ENCODE results near the gene CFAP77. TPM values are rescaled to one million over a fixed set of nuclear protein-coding genes. Genes with fewer than 3 reads are reported as not detected.

Gene CFAP77
- total RNA-seq, 1 donor from 2014 or later: not detected

DNA sequence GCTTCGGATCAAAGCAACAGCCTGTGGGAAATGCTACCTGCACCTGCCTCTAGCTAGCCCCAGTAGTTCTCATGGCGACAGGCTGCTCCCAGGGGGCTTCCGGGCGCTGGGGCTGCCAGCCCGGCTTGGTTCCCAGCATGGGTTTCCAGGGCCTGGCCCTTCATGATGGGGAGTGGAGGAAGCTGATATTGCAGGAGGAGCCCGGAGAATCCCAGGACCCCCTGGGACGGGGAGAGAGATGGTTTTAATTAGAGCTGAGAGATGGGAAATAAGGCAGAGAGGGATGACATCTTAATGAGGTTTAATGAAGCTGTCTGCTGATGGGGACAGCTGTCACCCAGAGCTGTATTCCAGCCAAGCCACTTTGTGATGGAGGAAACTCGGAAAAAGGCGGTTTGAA is 78.6 kb downstream of the CFAP77 start:
- no peak for DNase-seq (ENCODE audit: low spot score)

GRCh38 chr9:132489536-132489935 is 79.5 kb downstream of the CFAP77 start:
- DNase-seq (ENCODE audit: low spot score): no peak

DNA sequence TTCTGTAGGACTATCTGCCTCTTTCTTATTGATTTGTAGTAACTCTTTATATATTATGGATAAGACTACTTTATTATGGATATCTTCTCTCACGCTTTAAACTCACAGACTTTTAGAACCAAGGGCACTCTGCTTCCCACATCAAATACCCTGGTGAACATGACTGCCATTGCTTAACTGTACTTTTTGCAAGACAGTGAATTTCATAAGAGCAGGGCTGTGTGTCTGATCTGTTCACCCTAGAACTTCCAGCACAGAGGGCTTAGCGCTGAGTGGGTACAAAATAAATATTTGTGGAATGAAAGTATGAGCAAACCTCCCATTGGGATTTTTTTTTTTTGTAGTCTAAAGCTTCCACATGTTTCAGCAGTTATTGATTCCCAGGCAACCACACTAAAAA is 84.8 kb downstream of the CFAP77 start:
- no peak for DNase-seq (ENCODE audit: low spot score)

DNA sequence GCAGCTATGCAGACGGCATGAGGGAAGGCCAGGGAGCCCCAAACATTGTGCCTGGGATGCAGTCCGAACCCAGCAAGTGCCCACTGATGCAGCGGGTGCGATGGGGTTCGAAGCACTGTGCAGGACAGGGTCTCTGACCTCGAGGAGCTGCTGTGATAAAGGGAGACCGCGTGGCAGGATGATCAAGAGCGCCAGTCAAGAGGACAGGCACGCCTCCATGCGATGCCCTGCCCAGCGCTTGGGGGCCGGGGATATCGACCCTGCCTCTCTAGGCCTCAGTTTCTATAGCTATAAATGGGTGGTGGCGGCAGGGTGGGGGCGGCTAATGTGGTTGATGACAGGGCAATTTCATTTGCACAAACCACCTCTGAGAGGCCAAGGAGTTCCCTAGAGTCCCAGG is 87.7 kb downstream of the CFAP77 start:
- DNase-seq (ENCODE audit: low spot score): no peak

- peak; percentile 22 for DNase-seq (ENCODE audit: low spot score)
Observed at GRCh38 chr9:132498531-132499210, 88.7 kb downstream of the CFAP77 start.

DNA sequence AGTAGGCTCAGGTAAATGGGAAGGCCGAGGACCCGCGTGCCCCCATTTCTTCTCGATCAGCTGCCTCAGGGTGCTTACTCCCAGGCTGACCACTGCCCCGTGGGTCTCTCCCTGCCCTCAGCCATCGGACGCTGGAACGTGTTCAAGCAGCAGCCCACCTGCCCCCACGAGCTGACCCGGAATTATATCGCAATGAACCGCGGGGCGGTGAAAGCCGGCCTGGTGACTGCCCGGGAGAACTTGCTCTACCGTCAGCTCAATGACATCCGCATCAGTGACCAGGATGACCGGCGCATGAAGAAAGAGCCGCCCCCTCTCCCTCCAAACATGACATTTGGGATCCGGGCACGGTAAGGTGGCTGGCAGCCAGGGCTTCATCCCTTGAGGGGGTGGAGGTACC is 89.2 kb downstream of the CFAP77 start:
- DNase-seq (ENCODE audit: low spot score): no peak

GRCh38 chr9:132500193-132500592 is 90.2 kb downstream of the CFAP77 start:
- DNase-seq (ENCODE audit: low spot score): no peak

- no peak for DNase-seq (ENCODE audit: low spot score)
Observed at GRCh38 chr9:132502480-132502879, 92.5 kb downstream of the CFAP77 start.

DNA sequence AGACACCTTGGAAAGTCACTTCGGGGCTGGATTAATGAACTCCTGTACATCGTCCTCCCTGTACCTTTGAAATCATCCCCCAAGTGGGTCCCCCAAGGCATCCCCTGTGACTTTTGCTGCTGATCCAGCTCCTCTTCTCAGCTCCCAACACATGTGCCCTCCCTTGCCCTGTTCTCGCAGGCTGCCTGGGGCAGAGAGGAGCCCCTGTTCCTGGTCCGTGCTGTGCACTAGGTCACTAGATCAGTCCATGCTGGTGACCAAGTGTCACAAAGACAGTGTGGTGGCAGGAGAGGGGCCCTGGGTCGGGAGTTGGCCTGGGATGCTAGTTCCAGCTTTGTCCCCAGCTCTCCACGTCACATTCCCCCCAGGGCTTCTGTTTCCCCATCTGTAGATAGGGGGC is 93.1 kb downstream of the CFAP77 start:
- no peak for DNase-seq (ENCODE audit: low spot score)

DNA sequence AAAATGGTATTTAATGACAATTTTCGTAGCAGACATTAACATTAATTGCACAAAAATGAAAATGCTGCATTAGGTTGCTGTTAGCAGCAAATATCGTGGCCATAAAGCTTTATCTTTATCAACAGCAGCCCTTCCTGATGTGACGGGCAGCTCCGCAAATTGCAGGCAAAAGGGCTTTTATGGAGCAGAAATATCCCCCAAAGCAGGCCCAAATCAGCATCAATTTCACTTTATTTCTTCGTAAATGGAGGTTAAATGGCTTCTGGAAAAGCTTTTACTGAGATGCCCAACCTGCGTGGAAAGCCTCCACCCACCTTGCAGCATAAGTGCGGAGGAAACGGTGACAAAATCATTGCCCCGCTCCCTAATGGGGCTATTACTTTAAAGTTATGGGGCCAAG is 94.5 kb downstream of the CFAP77 start:
- DNase-seq (ENCODE audit: low spot score): no peak

GRCh38 chr9:132505991-132506655 is 96.1 kb downstream of the CFAP77 start:
- no peak for DNase-seq (ENCODE audit: low spot score)

DNA sequence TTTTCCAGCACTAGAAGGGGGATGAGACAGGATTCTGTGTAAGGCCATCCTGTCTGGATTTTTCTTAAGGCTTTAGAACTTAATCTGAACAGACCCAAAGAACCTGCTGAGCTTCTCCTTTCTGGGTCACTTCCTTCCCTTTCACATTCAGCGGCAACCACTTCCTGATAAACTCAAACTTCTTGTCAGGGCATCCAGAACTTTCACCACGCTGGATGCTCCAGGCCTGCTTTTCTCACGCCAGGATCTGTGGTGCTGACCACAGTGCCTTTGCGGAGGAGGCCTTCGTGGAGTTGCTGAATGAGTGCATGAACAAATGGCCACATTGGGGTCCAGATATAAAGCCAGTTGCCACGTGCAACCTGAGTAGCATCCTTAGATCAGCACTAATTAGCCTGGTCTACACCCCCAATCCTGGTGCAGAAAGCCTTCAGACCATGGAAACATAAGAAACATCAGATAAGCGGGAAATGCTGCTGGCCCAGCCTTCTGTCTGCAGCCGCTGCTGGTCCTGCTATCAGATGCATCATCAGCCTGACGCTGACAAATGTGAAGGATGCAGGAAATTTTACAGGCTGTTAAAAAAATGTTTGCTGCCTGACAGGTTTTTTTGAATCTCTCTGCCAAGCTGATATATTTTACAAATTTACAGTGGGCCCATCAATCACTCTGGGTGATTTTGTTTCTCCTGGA is 97.1 kb downstream of the CFAP77 start:
- DNase-seq (ENCODE audit: low spot score): no peak

GRCh38 chr9:132507670-132508469 is 97.9 kb downstream of the CFAP77 start:
- DNase-seq (ENCODE audit: low spot score): peak; percentile 67

DNA sequence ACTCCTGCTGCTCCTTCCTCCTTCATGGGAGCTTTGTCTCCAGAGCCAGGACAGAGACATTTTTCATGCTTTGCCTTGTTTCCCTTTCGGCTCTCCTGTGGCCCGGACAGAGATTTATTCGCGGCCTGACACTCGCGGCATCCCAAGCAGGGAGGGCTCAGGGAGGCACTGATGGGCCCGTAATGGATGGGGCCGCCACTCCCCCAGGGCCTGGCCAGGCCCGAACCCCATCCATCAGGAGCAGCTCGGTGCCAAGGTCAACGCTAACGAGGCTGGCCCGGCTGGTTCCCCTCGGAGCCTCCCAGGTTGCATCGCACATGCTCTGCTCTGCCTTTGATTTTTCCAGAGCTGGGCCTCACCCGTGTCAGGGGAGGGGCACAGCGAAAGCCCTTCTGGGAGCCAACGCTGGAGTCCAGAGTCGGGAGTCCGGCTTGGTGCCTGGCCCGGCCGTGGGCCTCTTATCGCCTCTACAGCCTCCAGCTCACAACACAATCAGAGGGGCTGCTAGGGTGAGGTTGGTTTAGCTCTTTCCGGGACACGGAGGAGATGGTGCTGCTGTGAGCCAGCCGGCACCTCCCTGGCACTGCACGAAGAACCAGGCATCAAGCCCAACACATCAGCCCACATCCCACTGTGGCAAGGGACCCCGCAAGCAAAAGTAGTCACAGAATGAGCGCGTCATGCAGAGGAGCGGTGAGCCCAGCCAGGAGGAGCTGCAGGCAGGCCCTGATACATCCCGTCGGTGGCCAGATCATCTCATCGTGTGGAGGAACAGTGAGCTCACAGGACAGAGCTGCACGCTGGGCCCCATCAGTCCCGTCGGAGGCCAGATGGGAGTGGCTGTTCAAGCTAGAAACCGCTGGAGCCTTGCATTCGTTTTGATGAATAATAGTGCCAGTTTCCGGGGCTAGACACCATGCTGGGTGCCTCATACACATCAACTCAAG is 100.2 kb downstream of the CFAP77 start:
- peak; percentile 8 for DNase-seq (ENCODE audit: low spot score)

GRCh38 chr9:132511191-132511999 is 101.4 kb downstream of the CFAP77 start:
- DNase-seq (ENCODE audit: low spot score): no peak

DNA sequence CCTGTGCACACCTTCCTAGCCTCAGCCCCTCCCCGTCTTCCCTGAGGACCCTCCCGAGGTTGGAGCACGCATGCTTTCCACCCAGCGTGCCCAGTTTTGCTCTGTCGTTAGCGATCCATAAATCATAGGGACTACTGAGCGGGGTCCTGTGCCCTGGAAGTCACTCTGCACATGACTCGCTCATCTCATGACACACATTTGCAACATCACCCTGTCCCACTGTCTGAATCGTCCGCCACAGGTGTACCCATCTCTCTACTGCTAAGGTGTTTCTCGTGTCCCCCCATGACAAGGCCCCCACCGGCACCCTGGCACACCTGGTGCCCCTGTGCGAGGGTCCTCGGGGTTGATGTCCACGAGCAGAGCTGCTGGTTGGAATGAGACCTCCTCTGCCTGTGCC is 103.4 kb downstream of the CFAP77 start:
- no peak for DNase-seq (ENCODE audit: low spot score)

GRCh38 chr9:132514011-132514744 is 104.2 kb downstream of the CFAP77 start:
- DNase-seq (ENCODE audit: low spot score): no peak

DNA sequence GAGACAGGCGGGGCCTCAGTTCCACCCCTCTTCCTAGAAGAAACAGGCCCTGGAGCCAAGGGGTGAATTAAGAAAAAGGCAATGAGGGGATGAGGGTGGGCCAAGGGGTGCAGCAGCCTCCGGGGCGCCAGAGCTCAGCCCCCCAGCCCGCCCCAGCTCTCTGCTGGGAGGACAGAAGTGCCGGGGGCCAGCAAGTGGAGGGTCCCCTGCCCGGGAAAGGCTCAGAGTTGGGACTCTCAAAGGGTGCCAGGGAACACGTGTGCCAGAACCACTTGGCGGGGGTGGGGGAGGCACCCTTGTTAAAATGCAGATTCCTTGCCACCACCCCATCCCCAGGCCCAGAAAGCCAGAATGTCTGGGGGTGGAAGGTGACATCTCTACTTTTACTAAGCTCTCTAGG is 104.8 kb downstream of the CFAP77 start:
- DNase-seq (ENCODE audit: low spot score): no peak

DNA sequence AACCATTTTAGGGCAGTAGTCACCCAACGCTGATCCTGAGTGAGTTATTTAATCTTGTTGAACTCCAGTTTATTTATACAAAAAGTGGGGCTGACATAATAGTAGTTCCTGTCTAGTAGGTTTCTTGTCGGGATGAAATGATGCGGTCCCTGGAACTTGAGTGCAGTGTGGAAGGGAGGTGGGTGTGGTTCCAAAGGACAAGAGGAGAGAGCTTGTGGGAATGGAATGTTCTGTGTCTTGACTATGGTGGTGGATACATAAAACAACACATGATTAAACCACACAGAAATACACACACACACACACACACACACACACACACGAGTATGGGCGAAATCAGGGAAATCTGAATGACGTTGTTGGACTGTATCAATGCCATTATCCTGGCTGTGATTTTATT is 106.3 kb downstream of the CFAP77 start:
- no peak for DNase-seq (ENCODE audit: low spot score)
